Caco-2 (cell line): ENCODE results near the gene SH3GL2. TPM values are rescaled to one million over a fixed set of nuclear protein-coding genes. Genes with fewer than 3 reads are reported as not detected.

Experiments
- Bru-seq: library from RNA; stranded (reverse); fragments of 400-500 nt; gene quantifications from one replicate; lab custom pipeline; 2021; lab: Mats Ljungman, UMichigan
- BruChase-seq, 2 experiments: library from RNA; stranded (reverse); fragments of 400-500 nt; gene quantifications; one replicate each; lab custom pipeline; 2021; lab: Mats Ljungman, UMichigan
- BruUV-seq: library from RNA; stranded (reverse); fragments of 400-500 nt; replicated peaks from 2 replicates; lab custom pipeline; 2021; lab: Mats Ljungman, UMichigan
- CTCF ChIA-PET: fragments of 300-600 bp; sonication (Branson Sonifier 250); formaldehyde crosslinking; loops from one replicate; lab custom pipeline; 2022; ENCODE audit warnings: antibody characterized with exemption; lab: Charles Lee
- POLR2A ChIA-PET: fragments of 300-600 bp; sonication (Branson Sonifier 250); formaldehyde crosslinking; loops from one replicate; lab custom pipeline; 2022; ENCODE audit warnings: antibody characterized with exemption; lab: Charles Lee
- DNase-seq, 2 experiments: peaks; one replicate each; pipeline versions ENCODE4 v3.0.0 to v3.0.0-alpha.2; 2020 to 2022
- H3K27me3 ChIP-seq: replicated peaks from 2 replicates; pipeline ENCODE4 v1.6.0; 2011; ENCODE audit warnings: low read length; ENCODE audit not compliant: control insufficient read depth, insufficient read depth
- H3K36me3 ChIP-seq: 2 replicates; pipeline ENCODE4 v1.5.1; 2011; ENCODE audit warnings: low read length; ENCODE audit not compliant: control insufficient read depth, insufficient read depth
- H3K4me1 ChIP-seq: fragments of 250-450 bp; sonication (Bioruptor Pico); 2 replicates; pipeline ENCODE4 v1.5.1; 2020; ENCODE audit warnings: mild to moderate bottlenecking
- H3K4me3 ChIP-seq: 2 replicates; pipeline ENCODE4 v1.5.1; 2011; ENCODE audit warnings: low read depth, mild to moderate bottlenecking, control low read depth, low read length
- H3K9me3 ChIP-seq: fragments of 250-450 bp; sonication (Bioruptor Pico); 2 replicates; pipeline ENCODE4 v1.5.1; 2020; ENCODE audit warnings: mild to moderate bottlenecking, moderate library complexity
- H3K27ac Mint-ChIP-seq: one replicate; pipeline ENCODE4 v1.8.0; 2022; ENCODE audit warnings: mixed read lengths; ENCODE audit not compliant: unreplicated experiment
- H3K27me3 Mint-ChIP-seq: one replicate; pipeline ENCODE4 v1.8.0; 2022; ENCODE audit warnings: mixed read lengths; ENCODE audit not compliant: insufficient read depth, unreplicated experiment
- H3K36me3 Mint-ChIP-seq: one replicate; pipeline ENCODE4 v1.8.0; 2022; ENCODE audit warnings: mild to moderate bottlenecking, mixed read lengths; ENCODE audit not compliant: insufficient read depth, unreplicated experiment
- H3K4me1 Mint-ChIP-seq: one replicate; pipeline ENCODE4 v1.8.0; 2022; ENCODE audit warnings: low read depth, mixed read lengths; ENCODE audit not compliant: unreplicated experiment
- H3K4me3 Mint-ChIP-seq: one replicate; pipeline ENCODE4 v1.8.0; 2022; ENCODE audit warnings: mild to moderate bottlenecking, moderate library complexity, mixed read lengths; ENCODE audit not compliant: unreplicated experiment
- H3K9me3 Mint-ChIP-seq: one replicate; pipeline ENCODE4 v1.8.0; 2022; ENCODE audit warnings: mixed read lengths; ENCODE audit not compliant: unreplicated experiment
- intact Hi-C: fragments of 100-400 bp; cut with micrococcal nuclease; formaldehyde crosslinking; loops from one replicate; pipeline ENCODE4 v1.10.0; 2022; ENCODE audit not compliant: unreplicated experiment
- long read RNA-seq: library from polyadenylated mRNA; stranded (forward); transcript quantifications from one replicate; pipeline ENCODE4 v2.0.0, GENCODE V29; 2022
- total RNA-seq: library from RNA; stranded (reverse); gene quantifications from 2 replicates; pipeline ENCODE4 v1.2.3, GENCODE V29; 2022
- TF ChIP-seq, protein P1 (sequence below), 2 experiments: fragments of 200-600 bp in 1 of 2; IDR thresholded peaks; 1 replicate in 1 of 2; 2 replicates in 1 of 2; pipeline versions ENCODE4 v1.5.1 to v1.8.0; 2011 to 2022; ENCODE audit warnings: antibody characterized with exemption in 1 of 2, control low read depth in 1 of 2, inconsistent platforms in 1 of 2, low read depth in 1 of 2, low read length in 1 of 2, mild to moderate bottlenecking in 1 of 2, moderate library complexity in 1 of 2; ENCODE audit not compliant: insufficient read depth in 1 of 2, severe bottlenecking in 1 of 2, unreplicated experiment in 1 of 2

SH3GL2 gene
- total RNA-seq (not detected in 2 replicates), Bru-seq, nascent RNA (percentile 9 among the genes with signal in this experiment), BruChase-seq, experiment 1, labeled RNA remaining after a 2-hour chase (percentile 13 among the genes with signal in this experiment), BruChase-seq, experiment 2, labeled RNA remaining after a 6-hour chase (percentile 12 among the genes with signal in this experiment)
- long read RNA-seq = 0 reads

- ChIA-PET CTCF (no interaction called here), POLR2A (no interaction called here)
- no peaks in the 10 kb centered on the region for H3K9me3 Mint-ChIP-seq
- H3K4me3 Mint-ChIP-seq = peak within 1 kb of the TSS; percentile 60
- H3K27ac Mint-ChIP-seq = no peak within 1 kb of the TSS
- H3K4me3 ChIP-seq = peak within 1 kb of the TSS; percentile 14
- H3K36me3 ChIP-seq = no peaks in the 10 kb centered on the region
- H3K4me1 ChIP-seq = no peaks in the 10 kb centered on the region
- DNase-seq = peak; percentile 30 to 31
- H3K27me3 Mint-ChIP-seq = peaks cover 18% of the 10 kb centered on the region
- no TSS peak for BruUV-seq
- intact Hi-C loops = no loop called here
- no peaks in the 10 kb centered on the region for H3K36me3 Mint-ChIP-seq
- TF ChIP-seq, protein P1, sequence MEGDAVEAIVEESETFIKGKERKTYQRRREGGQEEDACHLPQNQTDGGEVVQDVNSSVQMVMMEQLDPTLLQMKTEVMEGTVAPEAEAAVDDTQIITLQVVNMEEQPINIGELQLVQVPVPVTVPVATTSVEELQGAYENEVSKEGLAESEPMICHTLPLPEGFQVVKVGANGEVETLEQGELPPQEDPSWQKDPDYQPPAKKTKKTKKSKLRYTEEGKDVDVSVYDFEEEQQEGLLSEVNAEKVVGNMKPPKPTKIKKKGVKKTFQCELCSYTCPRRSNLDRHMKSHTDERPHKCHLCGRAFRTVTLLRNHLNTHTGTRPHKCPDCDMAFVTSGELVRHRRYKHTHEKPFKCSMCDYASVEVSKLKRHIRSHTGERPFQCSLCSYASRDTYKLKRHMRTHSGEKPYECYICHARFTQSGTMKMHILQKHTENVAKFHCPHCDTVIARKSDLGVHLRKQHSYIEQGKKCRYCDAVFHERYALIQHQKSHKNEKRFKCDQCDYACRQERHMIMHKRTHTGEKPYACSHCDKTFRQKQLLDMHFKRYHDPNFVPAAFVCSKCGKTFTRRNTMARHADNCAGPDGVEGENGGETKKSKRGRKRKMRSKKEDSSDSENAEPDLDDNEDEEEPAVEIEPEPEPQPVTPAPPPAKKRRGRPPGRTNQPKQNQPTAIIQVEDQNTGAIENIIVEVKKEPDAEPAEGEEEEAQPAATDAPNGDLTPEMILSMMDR (IDR thresholded peaks at IDR 0.05; ENCODE audit: insufficient read depth in 1 of 2, low read depth in 1 of 2, low read length in 1 of 2, severe bottlenecking in 1 of 2, unreplicated experiment in 1 of 2) = no peak
- no peaks in the 10 kb centered on the region for H3K4me1 Mint-ChIP-seq
- H3K27me3 ChIP-seq = no peaks in the 10 kb centered on the region; the same call in 1 of the 2 replicates
- H3K9me3 ChIP-seq = no peaks in the 10 kb centered on the region
Observed at GRCh38 chr9:17578911-17579793, at the start of gene SH3GL2. TSS of gene SH3GL2 (plus strand) at chr9:17579066.

DNA sequence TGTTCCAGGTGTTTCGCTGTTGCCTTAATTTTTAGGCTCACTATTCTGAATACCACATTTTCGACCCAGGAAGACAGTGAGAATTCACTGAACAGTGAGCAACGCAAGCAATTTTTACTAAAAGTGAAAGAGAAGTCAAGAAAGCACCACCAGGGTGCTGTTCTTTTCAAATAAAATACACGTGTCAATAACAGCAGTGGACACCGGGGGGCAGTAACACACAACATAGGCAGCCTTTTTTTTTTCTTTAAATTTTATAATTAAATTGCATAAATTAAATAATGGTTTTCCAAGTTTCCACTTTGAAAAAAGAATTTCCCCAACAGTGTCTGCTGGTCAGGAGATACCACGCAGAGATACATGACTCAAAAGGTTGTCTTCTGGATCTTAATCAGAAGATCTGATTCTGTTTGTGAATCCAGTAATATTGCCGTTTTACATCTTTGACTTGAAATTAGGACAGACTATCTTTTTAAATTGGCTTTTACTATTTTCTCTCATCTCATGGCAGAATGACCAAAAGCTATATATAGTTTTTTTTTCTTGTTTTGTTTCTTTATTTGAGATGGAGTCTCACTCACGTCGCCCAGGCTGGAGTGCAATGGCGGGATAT, 47.1 kb upstream of the SH3GL2 start:
- Mint-ChIP-seq H3K27me3 (peaks cover 7% of the 10 kb centered on the region), H3K27ac (no peak overlapping the region), H3K9me3 (no peaks in the 10 kb centered on the region), H3K36me3 (no peaks in the 10 kb centered on the region), H3K4me1 (no peaks in the 10 kb centered on the region), H3K4me3 (no peak overlapping the region)
- no peak overlapping the region for H3K4me3 ChIP-seq
- H3K4me1 ChIP-seq = no peaks in the 10 kb centered on the region
- ChIA-PET CTCF (no interaction called here), POLR2A (no interaction called here)
- DNase-seq = peak; percentile 34 to 50
- intact Hi-C loops = loop anchor here (10.0 kb wide), 2 partner anchors 83 to 123 kb away; no protein-coding TSS in a partner anchor
- H3K9me3 ChIP-seq = no peaks in the 10 kb centered on the region
- no peaks in the 10 kb centered on the region for H3K36me3 ChIP-seq
- BruUV-seq = no TSS peak
- no peaks in the 10 kb centered on the region for H3K27me3 ChIP-seq
- TF ChIP-seq, protein P1 (IDR thresholded peaks at IDR 0.05; ENCODE audit: insufficient read depth in 1 of 2, low read depth in 1 of 2, low read length in 1 of 2, severe bottlenecking in 1 of 2, unreplicated experiment in 1 of 2) = peak; percentile 61 to 63

- intact Hi-C loops = loop anchor here (10.0 kb wide), 2 partner anchors 82 to 122 kb away; no protein-coding TSS in a partner anchor
- no peak overlapping the region for H3K4me3 ChIP-seq
- no peaks in the 10 kb centered on the region for H3K27me3 ChIP-seq
- DNase-seq = no peak
- Mint-ChIP-seq H3K4me1 (no peaks in the 10 kb centered on the region), H3K36me3 (no peaks in the 10 kb centered on the region), H3K27me3 (peaks cover 9% of the 10 kb centered on the region), H3K4me3 (no peak overlapping the region), H3K9me3 (no peaks in the 10 kb centered on the region), H3K27ac (no peak overlapping the region)
- POLR2A ChIA-PET = no interaction called here
- no peaks in the 10 kb centered on the region for H3K9me3 ChIP-seq
- H3K36me3 ChIP-seq = no peaks in the 10 kb centered on the region
- no TSS peak for BruUV-seq
- CTCF ChIA-PET = interaction anchor here (1.2 kb wide), 1 partner anchor 305 kb away, joined by 3 read pairs; no protein-coding TSS in a partner anchor
- TF ChIP-seq, protein P1 (IDR thresholded peaks at IDR 0.05; ENCODE audit: insufficient read depth in 1 of 2, low read depth in 1 of 2, low read length in 1 of 2, severe bottlenecking in 1 of 2, unreplicated experiment in 1 of 2) = no peak
- no peaks in the 10 kb centered on the region for H3K4me1 ChIP-seq
Observed at GRCh38 chr9:17532461-17532860, 46.4 kb upstream of the SH3GL2 start.
